Activated CD8-positive, alpha-beta T cell treated with anti-CD3 and anti-CD28 coated beads for 36 hours (primary cell): ENCODE measurements around the gene OSBPL6. TPM values are rescaled to one million over a fixed set of nuclear protein-coding genes. Genes with fewer than 3 reads are reported as not detected.

Source experiments
- ATAC-seq: fragments of 200-7000 bp; cut with Tn5 transposase; one replicate; pipeline ENCODE4 v1.10.0; 2021; ENCODE audit warnings: mild to moderate bottlenecking, moderate library complexity
- CTCF ChIA-PET: fragments of 350-600 bp; sonication (Branson Sonifier 250); formaldehyde crosslinking; loops from one replicate; lab custom pipeline; 2021; ENCODE audit warnings: antibody characterized with exemption; lab: Charles Lee
- POLR2A ChIA-PET: fragments of 350-600 bp; sonication (Branson Sonifier 250); formaldehyde crosslinking; loops from one replicate; lab custom pipeline; 2021; ENCODE audit warnings: antibody characterized with exemption; lab: Charles Lee
- DNase-seq: peaks from one replicate; pipeline ENCODE4 v3.0.0-alpha.2; 2020
- H3K27ac Mint-ChIP-seq: one replicate; pipeline ENCODE4 v1.8.0; 2021; ENCODE audit warnings: mild to moderate bottlenecking, mixed read lengths
- H3K27me3 Mint-ChIP-seq: one replicate; pipeline ENCODE4 v1.8.0; 2021; ENCODE audit warnings: mixed read lengths
- H3K36me3 Mint-ChIP-seq: one replicate; pipeline ENCODE4 v1.8.0; 2021; ENCODE audit warnings: low read depth, mixed read lengths
- H3K4me1 Mint-ChIP-seq: one replicate; pipeline ENCODE4 v1.8.0; 2021; ENCODE audit warnings: low read depth, mixed read lengths
- H3K4me3 Mint-ChIP-seq: one replicate; pipeline ENCODE4 v1.8.0; 2021; ENCODE audit warnings: mild to moderate bottlenecking, moderate library complexity, mixed read lengths
- H3K9me3 Mint-ChIP-seq: one replicate; pipeline ENCODE4 v1.8.0; 2021; ENCODE audit warnings: mixed read lengths
- intact Hi-C: fragments of 100-400 bp; cut with micrococcal nuclease; formaldehyde crosslinking; loops from one replicate; pipeline ENCODE4 v1.10.0; 2022
- total RNA-seq, 2 experiments: library from RNA; stranded (reverse); gene quantifications; one replicate each; pipeline ENCODE4 v1.2.3, GENCODE V29; 2021
- TF ChIP-seq, protein P1 (sequence below): fragments of 200-600 bp; IDR thresholded peaks from one replicate; pipeline ENCODE4 v1.8.0; 2022; ENCODE audit warnings: antibody characterized with exemption, mild to moderate bottlenecking

Gene OSBPL6
- total RNA-seq, 2 experiments from 2014 or later = 2.5 to 4.0 TPM

DNA sequence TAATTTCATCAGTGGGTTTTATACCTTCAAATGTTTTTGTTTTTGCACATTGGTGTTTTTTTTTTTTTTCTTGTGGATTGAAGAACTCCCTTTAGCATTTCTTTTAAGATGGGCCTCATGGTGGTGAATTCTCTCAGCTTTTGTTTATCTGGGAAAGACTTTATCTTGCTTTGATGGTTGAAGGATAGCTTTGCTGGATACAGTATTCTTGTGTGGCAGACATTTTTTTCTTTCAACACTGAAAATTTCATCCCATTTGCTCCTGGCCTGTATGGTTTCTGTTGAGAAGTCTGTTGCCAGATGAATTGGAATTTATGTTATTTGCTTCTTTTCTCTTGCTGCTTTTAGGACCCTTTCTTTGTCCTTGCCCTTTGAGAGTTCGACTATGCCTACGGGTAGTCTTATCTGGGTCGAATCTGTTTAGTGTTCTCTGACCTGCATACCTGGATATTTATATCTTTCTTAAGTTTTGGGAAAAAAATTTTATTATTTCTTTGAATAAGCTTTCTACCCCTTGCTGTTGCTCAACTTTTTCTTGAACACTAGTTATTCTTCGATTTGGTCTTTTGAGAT is 231.0 kb downstream of the OSBPL6 start:
- no peaks in the 10 kb centered on the region for H3K27me3 Mint-ChIP-seq
- ChIA-PET CTCF (interaction anchor here (1.3 kb wide), 1 partner anchor 10 kb away, joined by 9 read pairs; no protein-coding TSS in a partner anchor), POLR2A (no interaction called here)
- intact Hi-C loops = no loop called here
- no peak for DNase-seq
- H3K4me3 Mint-ChIP-seq = no peak overlapping the region
- H3K36me3 Mint-ChIP-seq = peaks cover 67% of the 10 kb centered on the region
- no peak overlapping the region for H3K27ac Mint-ChIP-seq
- no peaks in the 10 kb centered on the region for H3K4me1 Mint-ChIP-seq
- TF ChIP-seq, protein P1, sequence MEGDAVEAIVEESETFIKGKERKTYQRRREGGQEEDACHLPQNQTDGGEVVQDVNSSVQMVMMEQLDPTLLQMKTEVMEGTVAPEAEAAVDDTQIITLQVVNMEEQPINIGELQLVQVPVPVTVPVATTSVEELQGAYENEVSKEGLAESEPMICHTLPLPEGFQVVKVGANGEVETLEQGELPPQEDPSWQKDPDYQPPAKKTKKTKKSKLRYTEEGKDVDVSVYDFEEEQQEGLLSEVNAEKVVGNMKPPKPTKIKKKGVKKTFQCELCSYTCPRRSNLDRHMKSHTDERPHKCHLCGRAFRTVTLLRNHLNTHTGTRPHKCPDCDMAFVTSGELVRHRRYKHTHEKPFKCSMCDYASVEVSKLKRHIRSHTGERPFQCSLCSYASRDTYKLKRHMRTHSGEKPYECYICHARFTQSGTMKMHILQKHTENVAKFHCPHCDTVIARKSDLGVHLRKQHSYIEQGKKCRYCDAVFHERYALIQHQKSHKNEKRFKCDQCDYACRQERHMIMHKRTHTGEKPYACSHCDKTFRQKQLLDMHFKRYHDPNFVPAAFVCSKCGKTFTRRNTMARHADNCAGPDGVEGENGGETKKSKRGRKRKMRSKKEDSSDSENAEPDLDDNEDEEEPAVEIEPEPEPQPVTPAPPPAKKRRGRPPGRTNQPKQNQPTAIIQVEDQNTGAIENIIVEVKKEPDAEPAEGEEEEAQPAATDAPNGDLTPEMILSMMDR = no peak
- peaks cover 13% of the 10 kb centered on the region for H3K9me3 Mint-ChIP-seq
- ATAC-seq = no peak

- DNase-seq = no peak
- no peak for ATAC-seq
- POLR2A ChIA-PET = no interaction called here
- H3K27me3 Mint-ChIP-seq = no peaks in the 10 kb centered on the region
- H3K27ac Mint-ChIP-seq = no peak overlapping the region
- CTCF ChIA-PET = interaction anchor here (1.3 kb wide), 1 partner anchor 12 kb away, joined by 4 read pairs; no protein-coding TSS in a partner anchor
- H3K4me3 Mint-ChIP-seq = no peak overlapping the region
- peaks cover 13% of the 10 kb centered on the region for H3K9me3 Mint-ChIP-seq
- peaks cover 66% of the 10 kb centered on the region for H3K36me3 Mint-ChIP-seq
- TF ChIP-seq, protein P1 = no peak
- H3K4me1 Mint-ChIP-seq = no peaks in the 10 kb centered on the region
- intact Hi-C loops = no loop called here
Measured at GRCh38 chr2:178426388-178426787, 232.1 kb downstream of the OSBPL6 start.

GRCh38 chr2:178427458-178427857 is 233.1 kb downstream of the OSBPL6 start:
- Mint-ChIP-seq H3K4me1 (no peaks in the 10 kb centered on the region), H3K4me3 (no peak overlapping the region), H3K36me3 (peaks cover 66% of the 10 kb centered on the region), H3K27ac (no peak overlapping the region), H3K27me3 (no peaks in the 10 kb centered on the region), H3K9me3 (peaks cover 13% of the 10 kb centered on the region)
- intact Hi-C loops = no loop called here
- TF ChIP-seq, protein P1 = no peak
- ChIA-PET POLR2A (no interaction called here), CTCF (interaction anchor here (1.3 kb wide), 1 partner anchor 13 kb away, joined by 4 read pairs; no protein-coding TSS in a partner anchor)
- DNase-seq (no peak), ATAC-seq (no peak)

DNA sequence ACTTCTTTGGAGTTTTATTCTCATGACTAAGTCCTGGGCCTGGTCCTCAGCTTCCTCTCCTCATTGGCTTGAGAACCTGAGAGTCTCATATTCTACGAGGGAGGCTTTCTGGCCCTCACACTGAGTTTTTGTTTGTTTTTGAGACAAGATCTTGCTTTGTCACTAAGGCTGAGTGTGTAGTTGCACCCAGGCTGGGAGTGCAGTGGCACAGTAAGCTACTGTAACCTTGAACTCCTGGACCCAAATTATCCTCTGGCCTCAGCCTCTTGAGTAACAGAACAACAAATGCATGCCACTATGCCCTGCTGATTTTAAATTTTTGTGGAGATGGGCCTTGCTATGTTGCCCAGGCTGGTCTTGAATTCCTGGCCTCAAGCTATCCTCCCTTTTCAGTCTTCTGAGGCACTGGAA is 234.1 kb downstream of the OSBPL6 start:
- Mint-ChIP-seq H3K4me3 (no peak overlapping the region), H3K27ac (no peak overlapping the region), H3K36me3 (peaks cover 63% of the 10 kb centered on the region), H3K4me1 (no peaks in the 10 kb centered on the region), H3K9me3 (peaks cover 13% of the 10 kb centered on the region), H3K27me3 (no peaks in the 10 kb centered on the region)
- DNase-seq (no peak), ATAC-seq (no peak)
- intact Hi-C loops = no loop called here
- ChIA-PET POLR2A (interaction anchor here (1.4 to 2.1 kb wide), 3 partner anchors 12 to 89 kb away, joined by 3 to 7 read pairs (median 7); no protein-coding TSS in a partner anchor), CTCF (interaction anchor here (1.8 kb wide), 1 partner anchor 14 kb away, joined by 13 read pairs; no protein-coding TSS in a partner anchor)
- TF ChIP-seq, protein P1 = no peak

DNA sequence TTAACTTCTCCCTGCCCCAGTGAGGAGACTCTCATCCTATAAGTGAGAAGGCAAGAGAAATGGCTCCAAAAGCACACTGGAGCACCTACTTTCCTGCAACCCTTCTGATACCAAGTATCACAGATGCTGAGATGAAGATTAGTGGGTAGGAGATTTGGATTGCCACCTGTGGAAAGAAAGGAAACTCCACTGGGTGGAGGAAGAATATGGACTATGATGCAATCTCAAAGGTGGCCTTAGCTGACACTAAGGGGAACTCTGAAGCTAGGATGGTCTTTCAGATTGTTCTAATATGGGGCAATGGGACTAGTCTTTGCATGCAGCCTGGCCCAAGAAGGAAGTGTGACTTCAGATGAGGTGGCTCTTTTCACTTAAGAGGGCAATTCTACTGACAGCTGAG is 235.0 kb downstream of the OSBPL6 start:
- peaks cover 13% of the 10 kb centered on the region for H3K9me3 Mint-ChIP-seq
- no peak overlapping the region for H3K4me3 Mint-ChIP-seq
- POLR2A ChIA-PET = interaction anchor here (1.4 to 2.1 kb wide), 3 partner anchors 13 to 88 kb away, joined by 3 to 7 read pairs (median 7); no protein-coding TSS in a partner anchor
- H3K4me1 Mint-ChIP-seq = no peaks in the 10 kb centered on the region
- intact Hi-C loops = no loop called here
- TF ChIP-seq, protein P1 = no peak
- peaks cover 57% of the 10 kb centered on the region for H3K36me3 Mint-ChIP-seq
- H3K27ac Mint-ChIP-seq = no peak overlapping the region
- ATAC-seq = no peak
- CTCF ChIA-PET = interaction anchor here (1.8 kb wide), 1 partner anchor 15 kb away, joined by 13 read pairs; no protein-coding TSS in a partner anchor
- no peak for DNase-seq
- no peaks in the 10 kb centered on the region for H3K27me3 Mint-ChIP-seq
